ENCODE measurements around the gene HOTAIR.

DNA sequence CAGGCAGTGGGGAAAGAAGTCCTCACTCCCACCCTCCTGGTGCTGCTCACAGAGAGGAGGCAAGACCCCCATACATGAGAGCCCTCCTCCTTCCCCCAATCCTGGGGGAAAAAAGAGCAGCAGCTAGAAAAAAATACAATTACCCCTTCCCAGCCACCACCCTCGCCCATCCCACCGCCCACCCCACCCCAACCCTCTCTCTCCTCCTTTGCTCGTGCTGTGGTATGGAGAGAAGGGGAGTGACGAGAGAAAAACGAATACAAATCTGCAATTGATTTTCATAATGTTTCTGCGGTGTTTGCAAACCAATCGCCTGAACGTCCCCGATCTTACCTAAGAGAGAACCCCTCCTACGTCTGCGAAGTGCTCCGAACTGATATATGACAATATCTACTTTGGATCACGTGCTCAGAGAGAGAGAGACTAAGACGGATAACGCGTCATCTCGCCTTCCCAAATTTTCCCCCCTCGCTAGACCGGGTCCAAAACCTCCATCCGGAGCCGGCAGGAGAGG lies 2.0 kb downstream of the HOTAIR start, which contains the start of gene HOXC11:
- TF ChIP-seq, protein P1, sequence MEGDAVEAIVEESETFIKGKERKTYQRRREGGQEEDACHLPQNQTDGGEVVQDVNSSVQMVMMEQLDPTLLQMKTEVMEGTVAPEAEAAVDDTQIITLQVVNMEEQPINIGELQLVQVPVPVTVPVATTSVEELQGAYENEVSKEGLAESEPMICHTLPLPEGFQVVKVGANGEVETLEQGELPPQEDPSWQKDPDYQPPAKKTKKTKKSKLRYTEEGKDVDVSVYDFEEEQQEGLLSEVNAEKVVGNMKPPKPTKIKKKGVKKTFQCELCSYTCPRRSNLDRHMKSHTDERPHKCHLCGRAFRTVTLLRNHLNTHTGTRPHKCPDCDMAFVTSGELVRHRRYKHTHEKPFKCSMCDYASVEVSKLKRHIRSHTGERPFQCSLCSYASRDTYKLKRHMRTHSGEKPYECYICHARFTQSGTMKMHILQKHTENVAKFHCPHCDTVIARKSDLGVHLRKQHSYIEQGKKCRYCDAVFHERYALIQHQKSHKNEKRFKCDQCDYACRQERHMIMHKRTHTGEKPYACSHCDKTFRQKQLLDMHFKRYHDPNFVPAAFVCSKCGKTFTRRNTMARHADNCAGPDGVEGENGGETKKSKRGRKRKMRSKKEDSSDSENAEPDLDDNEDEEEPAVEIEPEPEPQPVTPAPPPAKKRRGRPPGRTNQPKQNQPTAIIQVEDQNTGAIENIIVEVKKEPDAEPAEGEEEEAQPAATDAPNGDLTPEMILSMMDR (conservative IDR thresholded peaks at IDR 0.05; ENCODE audit: low read depth, low read length), result no peak
- TF ChIP-seq EZH2phosphoT487 (IDR thresholded peaks at IDR 0.05; ENCODE audit: borderline replicate concordance, low read length), result no peak

Data from PC-3 (cell line).